GM21723 (cell line): ENCODE data around the gene ANKRD11.
A peak's percentile ranks its signal among the peaks of the same experiment; 100 is the strongest.
"Not testable (repeated sequence)": the region's sequence is repeated elsewhere in the genome, so short reads cannot be mapped to it uniquely, and the experiment has no call there.

Experiments used
- ATAC-seq: cut with Tn5 transposase; IDR thresholded peaks from one replicate; pipeline ENCODE4 v1.9.1; 2021; ENCODE audit warnings: mild to moderate bottlenecking, moderate library complexity; ENCODE audit not compliant: unreplicated experiment

ANKRD11 gene

DNA sequence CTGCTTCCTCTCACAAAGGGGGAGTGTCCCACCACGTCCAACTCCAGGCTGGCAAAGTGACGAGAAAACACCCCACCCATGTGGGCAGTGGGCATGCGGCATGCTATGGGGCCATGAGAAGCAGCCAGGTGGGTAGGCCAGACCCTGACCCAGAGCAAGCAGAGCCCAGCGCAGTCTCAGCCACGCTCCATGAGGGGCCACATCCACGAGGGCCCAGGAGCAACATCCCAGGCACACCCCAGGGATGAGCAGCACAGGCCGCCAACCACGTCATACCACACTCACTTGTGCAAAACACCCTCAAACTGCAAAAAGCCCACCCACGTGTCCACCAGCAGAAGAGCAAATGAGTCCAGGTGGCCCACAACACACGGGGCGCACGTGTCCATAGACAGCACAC is 155.9 kb downstream of the ANKRD11 start:
- ATAC-seq = no peak

DNA sequence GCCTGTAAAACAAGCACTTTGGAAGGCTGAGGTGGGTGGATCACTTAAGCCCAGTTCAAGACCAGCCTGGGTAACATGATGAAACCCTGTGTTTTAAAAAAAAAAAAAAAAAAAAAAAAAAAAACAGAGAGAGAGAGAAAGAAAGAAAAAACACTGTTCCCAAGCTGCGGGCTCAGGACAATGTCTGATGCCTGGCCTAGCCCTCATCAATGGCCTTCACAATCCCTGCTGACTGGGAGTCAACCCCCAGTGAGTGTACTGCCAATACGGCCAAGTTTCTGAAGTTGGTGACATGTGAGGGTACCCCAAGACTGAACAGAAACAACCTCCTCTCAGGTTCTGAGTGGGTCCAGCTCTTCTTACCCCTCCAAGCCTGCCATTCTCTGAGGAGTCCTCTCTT is 156.3 kb downstream of the ANKRD11 start:
- ATAC-seq = no peak

DNA sequence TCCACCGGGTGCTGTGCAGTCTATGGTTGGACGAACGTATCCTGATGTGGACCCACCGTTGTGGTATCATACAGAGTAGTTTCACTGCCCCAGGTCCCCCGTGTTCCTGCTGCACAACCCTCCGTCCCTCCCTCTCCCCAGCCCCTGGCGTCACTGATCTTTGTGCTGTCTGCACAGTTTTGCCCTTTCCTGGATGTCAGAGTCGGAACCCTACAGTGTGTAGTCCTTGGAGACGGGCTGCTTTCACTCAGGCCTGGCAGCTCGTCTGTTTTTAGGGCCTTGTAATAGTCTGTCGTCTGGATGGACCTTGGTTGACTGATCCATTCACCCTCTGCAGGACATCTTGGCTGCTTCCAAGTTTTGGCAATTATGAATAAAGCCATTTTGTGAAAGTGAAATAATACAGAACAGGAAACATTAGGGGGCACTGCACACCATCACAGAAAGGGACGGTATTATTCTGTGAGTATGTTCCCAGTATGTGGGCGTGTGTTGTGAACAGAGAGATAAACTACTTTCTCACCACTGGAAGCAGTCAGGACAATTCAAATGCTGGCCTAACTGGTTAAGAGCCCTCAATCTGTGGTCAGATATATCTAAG is 156.9 kb downstream of the ANKRD11 start:
- not testable (repeated sequence) for ATAC-seq

DNA sequence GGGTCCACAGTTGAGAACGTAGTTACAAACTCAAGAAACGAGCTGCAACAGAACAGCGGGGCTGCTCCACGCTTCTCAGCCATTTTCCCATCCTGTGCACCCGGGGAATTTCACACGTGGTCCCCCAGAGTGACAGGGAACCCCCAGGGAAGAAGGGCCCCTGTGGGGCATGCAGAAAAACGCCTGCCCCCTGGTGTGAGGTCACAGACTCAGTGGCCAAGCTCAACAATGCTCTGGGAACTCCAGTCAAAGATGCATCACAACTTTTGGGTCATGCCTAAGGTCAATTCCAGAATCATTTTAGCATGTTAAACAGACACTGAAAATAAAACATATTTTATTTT is 157.5 kb downstream of the ANKRD11 start:
- no peak for ATAC-seq

DNA sequence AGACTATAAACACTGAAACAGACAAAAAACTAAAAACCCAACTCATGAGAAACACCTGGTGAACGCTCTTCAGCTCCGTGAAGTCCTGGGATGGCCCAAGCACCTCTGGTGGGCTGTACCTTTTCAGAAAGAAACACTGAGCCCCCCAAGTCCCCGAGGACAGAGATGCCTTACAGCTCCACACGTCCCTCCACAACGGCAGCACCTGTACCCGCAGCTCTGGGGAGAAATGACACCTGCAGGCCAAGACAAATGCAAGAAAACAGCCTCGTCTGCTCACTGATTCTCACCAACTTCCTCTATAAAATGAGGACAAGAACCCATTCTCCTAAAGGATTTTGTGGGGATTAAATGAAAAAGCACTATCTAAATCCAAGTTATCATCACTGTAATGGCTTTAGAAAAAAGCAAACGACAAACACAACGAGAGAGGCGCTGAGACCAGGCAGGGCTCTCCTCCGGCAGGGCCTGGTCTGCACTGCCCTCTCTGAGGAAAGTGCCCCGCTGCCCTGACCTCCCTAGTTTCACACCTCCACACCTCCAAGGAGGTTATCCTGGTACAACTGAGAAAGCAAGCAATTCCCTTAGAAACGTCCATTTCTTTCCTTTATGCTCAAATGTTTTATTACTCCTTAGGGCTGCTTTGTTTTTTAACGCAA is 158.0 kb downstream of the ANKRD11 start:
- ATAC-seq = no peak

DNA sequence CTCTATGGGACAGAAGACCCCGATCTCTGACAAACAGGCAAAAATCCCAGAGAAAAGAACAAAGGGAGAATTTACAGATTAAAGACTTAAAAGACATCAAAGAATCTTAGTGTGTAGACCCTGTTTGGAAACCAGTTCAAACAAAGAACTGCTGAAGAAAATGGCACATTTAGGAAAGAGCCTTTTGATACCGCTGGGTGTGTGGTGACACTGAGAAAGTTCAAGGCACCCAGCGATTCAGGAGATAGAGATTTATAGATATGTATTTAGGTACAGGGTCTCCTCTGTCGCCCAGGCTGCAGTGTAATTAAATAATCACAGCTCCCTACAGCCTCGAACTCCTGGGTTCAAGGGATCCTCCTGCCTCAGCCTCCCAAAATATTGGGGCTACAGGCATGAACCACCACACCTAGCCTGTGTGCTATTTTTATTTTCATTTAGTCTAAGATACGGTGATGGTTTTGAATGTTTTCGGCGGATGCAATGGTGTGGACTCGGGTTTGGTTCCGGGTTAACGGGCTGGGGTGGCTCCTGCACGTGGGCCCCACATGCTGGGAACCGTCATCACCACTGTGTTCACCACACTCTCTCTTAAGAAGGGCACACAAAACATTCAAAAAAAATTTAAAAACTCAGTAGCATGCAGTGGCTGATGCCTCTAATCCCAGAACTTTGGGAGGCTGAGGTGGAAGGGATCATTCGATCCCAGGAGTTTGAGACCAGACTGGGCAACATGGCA is 158.8 kb downstream of the ANKRD11 start:
- ATAC-seq = no peak

DNA sequence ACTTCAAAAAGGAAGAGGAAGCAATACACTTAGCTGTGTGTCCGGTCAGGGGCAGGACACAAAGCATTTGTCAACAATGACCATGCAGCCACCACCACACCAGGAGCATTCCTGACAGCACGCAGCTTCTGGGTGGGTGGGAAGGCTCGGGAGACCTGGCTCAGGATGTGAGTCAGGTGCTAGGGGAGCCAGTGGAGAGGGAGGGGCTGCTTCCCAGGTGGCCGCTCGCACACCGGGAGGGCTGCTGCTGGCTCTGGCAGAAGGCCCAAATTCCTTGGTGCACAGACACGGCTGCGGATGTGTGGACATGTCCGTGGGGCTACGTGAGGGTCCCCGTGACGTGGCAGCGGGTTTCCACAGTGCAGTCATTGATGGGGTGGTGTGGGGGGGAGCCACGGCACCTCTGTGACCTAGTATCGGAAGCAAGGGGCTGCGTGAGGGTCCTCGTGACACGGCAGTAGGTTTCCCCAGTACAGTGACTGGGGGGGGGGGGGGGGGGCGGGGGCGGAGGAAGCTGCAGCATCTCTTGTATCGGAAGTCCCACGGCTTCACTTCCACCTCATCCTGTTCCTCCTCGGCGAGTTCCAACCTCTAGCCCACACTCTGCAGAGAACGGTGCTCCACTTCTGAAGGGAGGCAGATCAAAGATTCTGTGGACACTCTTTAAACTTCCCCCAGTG is 160.0 kb downstream of the ANKRD11 start:
- no peak for ATAC-seq

DNA sequence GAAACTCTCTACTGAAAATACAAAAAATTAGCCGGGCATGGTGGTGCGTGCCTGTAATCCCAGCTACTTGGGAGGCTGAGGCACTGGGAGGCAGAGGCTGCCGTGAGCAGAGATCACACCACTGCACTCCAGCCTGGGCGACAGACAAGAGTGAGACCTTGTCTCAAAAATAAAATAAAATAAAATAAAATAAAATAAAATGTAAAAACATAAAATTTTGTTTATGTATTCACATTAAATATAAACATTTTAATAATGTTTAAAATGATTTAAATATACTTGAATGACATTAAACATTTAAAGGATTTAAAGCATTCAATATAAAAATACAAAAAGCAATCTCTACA is 160.6 kb downstream of the ANKRD11 start:
- not testable (repeated sequence) for ATAC-seq

DNA sequence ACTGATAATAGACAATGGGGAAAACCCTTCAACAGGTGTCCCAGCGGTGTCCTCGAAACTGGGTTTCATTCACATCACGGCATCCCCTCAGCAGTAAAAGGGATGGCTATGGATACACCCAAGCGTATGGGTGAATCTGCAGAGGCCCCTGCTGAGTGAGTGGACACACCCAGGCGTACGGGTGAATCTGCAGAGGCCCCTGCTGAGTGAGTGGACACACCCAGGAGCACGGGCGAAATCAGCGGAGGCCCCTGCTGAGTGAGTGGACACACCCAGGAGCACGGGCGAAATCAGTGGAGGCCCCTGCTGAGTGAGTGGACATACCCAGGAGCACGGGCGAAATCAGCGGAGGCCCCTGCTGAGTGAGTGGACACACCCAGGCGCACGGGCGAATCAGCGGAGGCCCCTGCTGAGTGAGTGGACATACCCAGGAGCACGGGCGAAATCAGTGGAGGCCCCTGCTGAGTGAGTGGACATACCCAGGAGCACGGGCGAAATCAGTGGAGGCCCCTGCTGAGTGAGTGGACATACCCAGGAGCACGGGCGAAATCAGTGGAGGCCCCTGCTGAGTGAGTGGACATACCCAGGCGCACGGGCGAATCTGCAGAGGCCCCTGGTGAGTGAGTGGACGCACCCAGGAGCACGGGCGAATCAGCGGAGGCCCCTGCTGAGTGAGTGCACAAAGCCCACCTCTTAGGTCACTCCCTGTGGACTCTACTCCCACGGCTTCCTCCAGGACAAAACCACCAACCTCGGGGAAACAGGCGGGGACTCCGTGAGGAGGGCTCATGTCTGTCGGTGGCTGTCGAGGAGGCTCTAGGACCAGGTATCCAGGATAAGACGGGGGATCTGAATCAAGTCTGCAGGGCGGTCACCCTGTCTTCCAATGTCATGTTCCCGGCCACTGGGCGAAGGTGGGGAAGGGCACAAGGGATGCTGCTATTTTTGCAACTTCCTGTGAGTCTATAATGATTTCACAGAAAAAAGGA is 161.7 kb downstream of the ANKRD11 start:
- not testable (repeated sequence) for ATAC-seq

DNA sequence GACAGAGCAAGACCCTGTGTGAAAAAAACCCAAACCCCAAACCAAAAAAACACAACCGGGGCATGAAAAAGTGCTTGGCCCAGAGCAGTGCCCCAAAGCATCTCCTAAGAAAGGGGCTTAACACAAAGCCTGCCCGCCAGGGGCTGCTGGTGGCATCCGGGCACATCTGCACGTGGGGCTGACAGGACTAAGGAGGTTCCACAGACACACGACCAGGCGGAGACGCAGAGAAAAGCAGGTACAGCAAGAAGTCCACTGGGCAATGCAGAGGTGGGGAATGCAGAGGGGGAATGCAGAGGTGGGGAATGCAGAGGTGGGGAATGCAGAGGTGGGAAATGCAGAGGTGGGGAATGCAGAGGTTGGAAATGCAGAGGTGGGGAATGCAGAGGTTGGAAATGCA is 163.6 kb downstream of the ANKRD11 start:
- ATAC-seq = no peak

DNA sequence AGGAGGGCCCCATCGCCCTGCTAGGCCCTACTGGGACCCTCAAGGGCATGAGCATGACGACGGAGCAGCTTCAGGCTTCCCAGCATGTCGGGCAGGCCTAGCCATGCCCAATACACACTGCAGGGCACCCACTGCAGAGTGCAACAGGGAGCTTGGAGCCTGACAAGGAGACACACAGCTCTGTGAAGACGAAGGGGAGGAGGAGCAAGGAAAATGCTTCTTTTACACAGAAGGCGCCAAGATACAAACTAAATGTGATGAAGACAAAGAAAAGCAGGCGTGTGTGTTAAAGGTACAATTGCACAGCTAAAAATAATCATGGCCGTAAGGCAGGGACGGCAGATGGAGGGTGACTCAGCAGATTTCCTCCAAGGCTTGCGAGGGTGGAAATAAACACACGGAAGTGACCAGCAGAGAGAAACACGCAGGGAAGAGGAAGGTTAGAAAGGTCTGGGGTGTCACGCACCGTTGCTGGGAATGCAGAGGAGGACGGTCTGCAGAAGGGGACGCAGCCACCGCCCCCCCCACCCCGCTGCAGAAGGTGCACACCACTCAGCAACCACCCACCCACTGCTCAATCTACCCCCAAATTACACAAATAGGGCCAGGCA is 164.4 kb downstream of the ANKRD11 start:
- no peak for ATAC-seq

DNA sequence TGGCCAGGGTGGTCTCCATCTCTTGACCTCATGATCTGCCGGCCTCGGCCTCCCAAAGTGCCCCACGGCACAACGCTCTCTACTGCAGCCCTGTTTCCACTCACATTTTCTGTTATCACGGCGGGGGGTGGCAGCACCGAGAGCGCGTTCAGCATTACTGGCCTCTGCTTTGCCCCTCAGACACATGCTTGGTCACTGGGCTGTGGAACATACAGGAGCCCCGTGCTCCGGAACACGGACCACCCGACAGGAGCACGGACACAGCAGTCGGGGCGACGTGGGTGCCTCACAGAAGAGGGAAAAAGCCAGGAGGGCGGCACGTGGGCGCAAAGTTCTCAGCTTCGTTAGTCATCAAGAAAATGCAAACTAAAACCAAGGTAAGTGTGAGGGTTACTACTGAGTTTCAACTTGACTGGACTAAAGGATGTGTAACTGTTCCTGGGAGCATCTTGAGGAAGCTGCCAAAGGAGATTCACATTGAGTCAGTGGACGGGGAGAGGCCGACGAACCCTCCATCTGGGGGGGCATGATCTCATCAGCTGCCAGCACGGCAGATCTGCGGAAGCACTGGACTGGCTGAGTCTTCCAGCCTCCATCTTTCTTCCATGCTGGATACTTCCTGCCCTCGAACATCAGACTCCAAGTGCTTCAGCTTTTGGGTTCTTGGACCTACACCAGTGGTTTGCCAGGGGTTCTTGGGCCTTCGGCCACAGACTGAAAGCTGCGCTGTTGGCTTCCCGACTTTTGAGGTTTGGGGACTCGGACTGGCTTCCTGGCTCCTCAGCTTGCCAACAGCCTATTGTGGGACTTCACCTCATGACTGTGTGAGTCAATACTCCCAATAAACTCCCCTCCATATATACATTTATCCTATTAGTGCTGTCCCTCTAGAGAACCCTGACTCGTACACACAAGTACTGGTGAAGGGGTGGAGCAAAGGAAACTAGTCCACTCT is 166.0 kb downstream of the ANKRD11 start:
- peak; percentile 65 for ATAC-seq

DNA sequence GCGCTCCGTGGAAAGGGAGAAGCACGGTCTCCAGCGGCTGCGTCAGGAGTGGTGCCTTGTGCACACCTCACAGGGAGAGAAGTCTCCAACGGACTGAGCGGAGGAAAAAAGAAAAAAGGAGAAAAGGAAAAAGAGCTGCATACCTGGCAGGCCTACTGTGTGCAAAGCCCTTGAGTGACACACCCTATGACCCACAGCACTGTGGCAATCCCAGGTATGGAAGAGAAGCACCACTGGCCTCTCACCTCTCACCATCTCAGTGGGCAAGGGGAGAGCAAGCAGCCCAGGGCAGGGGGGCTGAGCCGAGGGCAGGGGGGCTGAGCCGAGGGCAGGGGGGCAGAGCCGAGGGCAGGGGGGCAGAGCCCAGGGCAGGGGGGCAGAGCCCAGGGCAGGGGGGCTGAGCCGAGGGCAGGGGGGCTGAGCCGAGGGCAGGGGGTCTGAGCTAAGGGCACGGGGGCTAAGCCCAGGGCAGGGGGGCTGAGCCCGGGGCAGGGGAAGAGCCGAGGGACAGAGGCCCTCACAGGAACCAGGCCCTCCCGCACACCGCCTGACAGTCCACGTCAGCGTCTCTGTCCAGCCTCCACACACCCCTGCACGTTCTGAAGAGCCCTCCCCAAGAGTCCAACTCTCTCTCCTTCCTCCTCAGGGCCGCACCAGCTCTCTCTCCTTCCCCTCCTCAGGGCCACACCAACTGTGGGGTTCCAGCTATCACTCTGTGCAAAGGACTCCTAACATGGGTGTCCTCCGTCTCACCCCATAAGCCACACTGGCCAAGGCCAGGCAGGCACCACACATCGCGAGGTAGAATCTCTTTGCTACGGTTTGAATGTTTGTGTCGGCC is 167.0 kb downstream of the ANKRD11 start:
- no peak for ATAC-seq

DNA sequence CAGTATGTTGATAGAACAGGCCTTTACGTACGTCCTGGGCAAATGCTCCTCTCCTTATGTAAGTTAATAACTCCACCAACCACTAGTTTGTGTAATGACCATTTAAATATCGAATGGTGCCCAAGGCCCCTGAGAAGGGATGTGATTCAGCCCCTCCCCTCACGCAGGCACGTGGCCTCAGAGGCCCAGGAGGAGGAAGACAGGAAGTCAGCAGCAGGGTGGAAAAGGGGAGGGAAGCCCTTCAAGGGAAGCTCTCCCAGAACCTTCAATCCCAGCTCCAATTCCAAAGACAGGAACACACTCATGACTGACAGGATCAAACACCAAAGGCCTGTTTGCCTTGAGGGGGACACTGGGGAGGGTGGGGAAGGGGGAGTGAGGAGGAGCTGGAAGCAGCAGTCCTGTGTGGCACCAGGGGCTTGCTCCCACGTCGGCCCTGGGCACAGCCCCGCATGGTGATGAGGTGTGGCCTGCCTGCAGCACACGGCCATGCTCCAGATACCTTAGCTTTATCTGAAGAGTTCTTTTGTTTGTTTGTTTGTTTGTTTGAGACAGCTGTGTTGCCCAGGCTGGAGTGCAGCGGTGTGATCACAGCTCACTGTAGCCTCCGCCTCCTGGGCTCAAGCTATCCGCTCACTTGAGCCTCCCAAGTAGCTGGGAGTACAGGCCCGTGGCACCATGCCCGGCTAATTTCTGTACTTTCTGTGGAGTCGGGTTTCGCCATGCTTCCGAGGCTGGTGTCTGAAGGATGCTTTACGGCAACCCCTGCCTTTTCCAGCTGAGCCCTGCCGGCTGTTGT is 167.8 kb downstream of the ANKRD11 start:
- no peak for ATAC-seq

DNA sequence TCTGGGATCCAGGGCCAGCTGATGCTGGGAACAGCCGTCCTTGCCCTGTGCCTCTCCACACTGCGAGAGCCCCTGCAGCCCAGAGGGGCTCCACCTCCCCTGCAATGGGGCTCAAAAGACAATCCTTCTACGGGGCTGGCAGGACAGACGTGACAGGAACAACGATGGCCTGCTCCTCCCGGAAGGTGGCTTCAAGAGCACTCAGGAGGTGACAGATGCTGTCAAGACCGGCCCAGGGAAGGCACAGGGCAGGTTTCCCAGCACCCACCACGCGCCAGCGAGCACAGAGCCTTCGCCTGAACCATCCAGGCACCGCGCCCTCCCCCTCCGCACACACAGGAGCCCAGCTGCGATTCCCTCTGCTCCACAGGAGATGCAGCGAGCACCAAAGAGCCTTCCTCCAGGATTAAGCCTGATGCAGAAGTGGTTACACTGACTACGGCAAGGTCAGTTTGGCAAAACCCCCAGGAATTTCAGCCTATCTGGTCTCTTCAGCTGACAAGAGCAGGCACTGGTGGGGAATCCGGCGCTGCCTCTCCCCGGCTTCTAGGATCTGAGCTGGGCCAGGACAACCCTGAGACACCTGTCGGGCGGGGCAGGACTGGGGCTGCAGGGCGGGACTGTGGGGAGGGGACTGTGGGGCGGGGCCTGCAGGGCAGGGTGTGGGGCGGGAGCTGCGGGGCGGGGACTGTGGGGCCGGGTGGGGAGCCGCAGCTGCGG is 169.4 kb downstream of the ANKRD11 start:
- no peak for ATAC-seq

DNA sequence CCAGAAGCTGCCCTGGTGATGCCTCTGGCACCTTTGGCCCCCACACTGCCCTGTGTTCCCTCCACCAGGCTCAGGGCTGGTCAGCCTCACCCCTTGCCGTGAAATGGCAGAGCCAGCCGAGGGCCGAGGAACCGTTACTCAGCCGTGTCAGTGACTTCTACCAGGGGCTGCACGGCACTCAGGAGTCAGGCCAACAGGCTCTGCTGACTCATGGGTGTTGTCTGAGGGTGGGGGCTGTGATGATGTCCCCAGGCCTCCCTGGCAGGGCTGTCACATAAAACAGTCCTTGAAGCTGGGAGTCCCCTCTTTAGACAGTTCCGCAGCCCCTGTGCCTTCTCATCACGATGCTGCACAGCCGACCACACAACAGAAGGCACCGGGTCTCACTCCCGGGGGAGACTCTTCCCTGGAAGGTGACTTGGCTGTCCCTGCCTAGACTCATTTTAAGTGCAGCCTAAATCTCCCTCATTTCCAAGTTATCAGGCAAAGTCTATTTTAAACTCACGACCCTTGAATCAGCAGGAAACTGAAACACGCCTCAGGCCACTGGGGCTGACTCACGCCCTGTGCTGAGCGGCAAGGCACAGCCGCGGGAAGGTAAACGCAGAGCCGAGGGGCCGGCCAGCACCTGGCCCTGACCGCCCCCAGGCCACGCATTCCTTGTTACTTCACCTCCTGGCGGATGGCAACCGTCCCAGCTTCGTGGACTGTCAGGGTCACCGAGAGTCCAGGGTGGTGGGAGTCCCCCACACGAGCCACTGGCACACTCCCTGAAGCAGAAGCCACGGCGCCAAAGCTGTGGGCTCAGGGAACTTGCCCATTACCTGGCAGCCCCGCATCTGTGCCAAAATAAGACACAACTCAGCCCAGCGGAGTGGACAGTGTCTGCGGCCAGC is 170.2 kb downstream of the ANKRD11 start:
- no peak for ATAC-seq
